HepG2 (cell line): Measurements from ENCODE around the gene BIRC5. TPM values are rescaled to one million over a fixed set of nuclear protein-coding genes. Genes with fewer than 3 reads are reported as not detected.

Experiments
- ATAC-seq: fragments of 200-7000 bp; cut with Tn5 transposase; 3 replicates; pipeline ENCODE4 v1.9.1; 2020; ENCODE audit warnings: mild to moderate bottlenecking, moderate library complexity
- BruUV-seq: library from RNA; stranded (reverse); fragments of 400-500 nt; replicated peaks from 2 replicates; lab custom pipeline; 2021; lab: Mats Ljungman, UMichigan
- CTCF ChIA-PET: fragments of 300-600 bp; formaldehyde crosslinking; extraction: SDS; loops from one replicate; lab custom pipeline; 2021; ENCODE audit warnings: low total read pairs, inconsistent platforms, low intra/inter-chr PET ratio; lab: Yijun Ruan, JAX
- POLR2A ChIA-PET: fragments of 350-600 bp; sonication (Branson Sonifier 250); formaldehyde crosslinking; loops from one replicate; lab custom pipeline; 2020; ENCODE audit warnings: antibody characterized with exemption, inconsistent platforms; lab: Yijun Ruan, JAX
- DNase-seq: peaks from one replicate; pipeline ENCODE4 v3.0.0-alpha.2; 2015; ENCODE audit warnings: low spot score
- FAIRE-seq: peaks from 3 replicates; lab custom pipeline; 2011; peaks lifted over from hg19 to GRCh38; lab: Jason Lieb, UNC
- H2AFZ ChIP-seq: one replicate; pipeline ENCODE4 v1.6.1; 2011; ENCODE audit warnings: low read length, inconsistent platforms
- H3K27ac ChIP-seq: fragments of 300-600 bp; 3 replicates; pipeline ENCODE4 v1.8.0; 2011; ENCODE audit warnings: mixed run types, mild to moderate bottlenecking, mixed read lengths, low read length, inconsistent platforms; ENCODE audit not compliant: insufficient read depth; ENCODE audit errors: extremely low read length
- H3K27me3 ChIP-seq, 2 experiments: fragments of 200-600 bp in 1 of 2; 2 replicates in 1 of 2; 3 replicates in 1 of 2; pipeline versions ENCODE4 v1.6.0 to v1.8.0; 2011; ENCODE audit warnings: low read length in 2 of 2, mild to moderate bottlenecking in 2 of 2, moderate library complexity in 2 of 2, inconsistent platforms in 1 of 2; ENCODE audit not compliant: insufficient read depth in 2 of 2, control insufficient read depth in 1 of 2
- H3K36me3 ChIP-seq, 2 experiments: fragments of 200-600 bp in 1 of 2; replicated peaks in 1 of 2; 2 replicates in 1 of 2; 3 replicates in 1 of 2; pipeline versions ENCODE4 v1.5.1 to v1.8.0; 2011; ENCODE audit warnings: low read length in 2 of 2, inconsistent platforms in 1 of 2; ENCODE audit not compliant: insufficient read depth in 2 of 2, control insufficient read depth in 1 of 2
- H3K4me1 ChIP-seq: 2 replicates; pipeline ENCODE4 v1.5.1; 2012; ENCODE audit warnings: low read length, inconsistent platforms; ENCODE audit not compliant: insufficient read depth
- H3K4me2 ChIP-seq: 2 replicates; pipeline ENCODE4 v1.6.0; 2011; ENCODE audit warnings: low read depth, low read length, inconsistent platforms
- H3K4me3 ChIP-seq, 3 experiments: fragments of 200-600 bp in 1 of 3; sonication (generic), shearing (Covaris generic) in 1 of 3; replicated peaks in 1 of 3; 2 replicates each; pipeline ENCODE4 v1.5.1; 2011 to 2016; ENCODE audit warnings: low read length in 3 of 3, inconsistent platforms in 2 of 3, low read depth in 2 of 3, mild to moderate bottlenecking in 2 of 3, control low read depth in 1 of 3, mixed read lengths in 1 of 3; ENCODE audit not compliant: insufficient read depth in 1 of 3
- H3K79me2 ChIP-seq: one replicate; pipeline ENCODE4 v1.6.1; 2011; ENCODE audit warnings: low read length, inconsistent platforms; ENCODE audit not compliant: insufficient read depth
- H3K9ac ChIP-seq: 2 replicates; pipeline ENCODE4 v1.6.0; 2011; ENCODE audit warnings: mild to moderate bottlenecking, low read depth, low read length, inconsistent platforms; ENCODE audit not compliant: insufficient read depth
- H3K9me3 ChIP-seq: 2 replicates; pipeline ENCODE4 v1.5.1; 2012; ENCODE audit warnings: mild to moderate bottlenecking, low read length
- H4K20me1 ChIP-seq: 2 replicates; pipeline ENCODE4 v1.6.0; 2011; ENCODE audit warnings: inconsistent platforms, mild to moderate bottlenecking, low read length, moderate library complexity; ENCODE audit not compliant: insufficient read depth
- BCL3 ChIP-seq: sonication (generic); formaldehyde crosslinking; IDR thresholded peaks from 2 replicates; pipeline ENCODE4 v1.5.1; 2020; ENCODE audit warnings: mild to moderate bottlenecking, missing genetic modification reagents, moderate library complexity
- BCL6 ChIP-seq: IDR thresholded peaks from 2 replicates; pipeline ENCODE4 v1.6.1; 2016; ENCODE audit warnings: missing genetic modification reagents, missing compliant biosample characterization
- CENPT ChIP-seq: sonication (generic); formaldehyde crosslinking; IDR thresholded peaks from 2 replicates; pipeline ENCODE4 v1.8.0; 2022; ENCODE audit warnings: low read depth, mild to moderate bottlenecking, moderate library complexity, missing genetic modification reagents
- CSRNP1 ChIP-seq: sonication (generic); formaldehyde crosslinking; IDR thresholded peaks from 2 replicates; pipeline ENCODE4 v1.8.1; 2023; ENCODE audit warnings: mild to moderate bottlenecking, missing genetic modification reagents
- GABPB1 ChIP-seq: IDR thresholded peaks from 2 replicates; pipeline ENCODE4 v1.6.1; 2016; ENCODE audit warnings: mild to moderate bottlenecking, missing genetic modification reagents, moderate library complexity, missing compliant biosample characterization
- HMG20A ChIP-seq: IDR thresholded peaks from 2 replicates; pipeline ENCODE4 v1.6.1; 2016; ENCODE audit warnings: borderline replicate concordance
- HNF1B ChIP-seq: sonication (generic); formaldehyde crosslinking; IDR thresholded peaks from 2 replicates; pipeline ENCODE4 v1.5.1; 2020; ENCODE audit warnings: mild to moderate bottlenecking, moderate library complexity, missing genetic modification reagents
- HOXA9 ChIP-seq: sonication (generic); formaldehyde crosslinking; IDR thresholded peaks from 2 replicates; pipeline ENCODE4 v1.8.1; 2022; ENCODE audit warnings: missing genetic modification reagents, mild to moderate bottlenecking, moderate library complexity, borderline replicate concordance
- IRX3 ChIP-seq: sonication (generic); formaldehyde crosslinking; IDR thresholded peaks from 2 replicates; pipeline ENCODE4 v1.8.1; 2023; ENCODE audit warnings: mild to moderate bottlenecking, low read depth, missing genetic modification reagents, borderline replicate concordance
- PAWR ChIP-seq: sonication (generic); formaldehyde crosslinking; IDR thresholded peaks from 2 replicates; pipeline ENCODE4 v1.4.0; 2020; ENCODE audit warnings: missing genetic modification reagents, mild to moderate bottlenecking, borderline replicate concordance
- PHB2 ChIP-seq: fragments of 450-650 bp; IDR thresholded peaks from 2 replicates; pipeline ENCODE4 v1.6.1; 2018; ENCODE audit not compliant: partially characterized antibody
- POLR2A ChIP-seq, 2 experiments: IDR thresholded peaks; 2 replicates each; pipeline ENCODE4 v1.6.1; 2011; ENCODE audit warnings: low read depth in 2 of 2, low read length in 2 of 2, mild to moderate bottlenecking in 1 of 2, moderate library complexity in 1 of 2; ENCODE audit not compliant: insufficient read depth in 1 of 2
- TCF7L2 ChIP-seq: IDR thresholded peaks from 2 replicates; pipeline ENCODE4 v1.6.1; 2011; ENCODE audit warnings: mild to moderate bottlenecking, low read depth, low read length, moderate library complexity
- ZBTB43 ChIP-seq: sonication (generic); formaldehyde crosslinking; conservative IDR thresholded peaks from 2 replicates; pipeline ENCODE4 v1.4.0; 2020; ENCODE audit warnings: missing genetic modification reagents
- ZNF232 ChIP-seq: sonication (generic); formaldehyde crosslinking; IDR thresholded peaks from 2 replicates; pipeline ENCODE4 v1.4.0; 2020; ENCODE audit warnings: missing genetic modification reagents, borderline replicate concordance
- ZNF253 ChIP-seq: sonication (generic); formaldehyde crosslinking; IDR thresholded peaks from 2 replicates; pipeline ENCODE4 v1.8.0; 2022; ENCODE audit warnings: mild to moderate bottlenecking, missing genetic modification reagents, borderline replicate concordance
- ZNF446 ChIP-seq: sonication (generic); formaldehyde crosslinking; IDR thresholded peaks from 2 replicates; pipeline ENCODE4 v1.5.0; 2020; ENCODE audit warnings: mild to moderate bottlenecking, missing genetic modification reagents
- ZNF503 ChIP-seq: sonication (generic); formaldehyde crosslinking; IDR thresholded peaks from 2 replicates; pipeline ENCODE4 v1.4.0; 2020; ENCODE audit warnings: missing genetic modification reagents
- WGBS: methylation state at CpG from one replicate; pipeline ENCODE4 v1.1.6; 2017; ENCODE audit warnings: low lambda C conversion rate; 5-methylcytosine and 5-hydroxymethylcytosine counted together
- in situ Hi-C: cut with HindIII; loops from 2 replicates; pipeline ENCODE4 v1.10.0; 2017; ENCODE audit warnings: low pct_unique_long_range_greater_than_20kb; ENCODE audit not compliant: extremely low pct_ligation_motif_present
- intact Hi-C: fragments of 100-400 bp; cut with micrococcal nuclease; formaldehyde crosslinking; loops from one replicate; pipeline ENCODE4 v1.10.0; 2022; ENCODE audit not compliant: unreplicated experiment
- polyA plus RNA-seq, 8 experiments: library from polyadenylated mRNA; depleted of rRNA in 3 of 8; stranded (reverse) in 7 of 8; unstranded in 1 of 8; fragments of >200 nt; fragmentation: Illumina TruSeq in 4 of 8; extraction: Trizol in 4 of 8; gene quantifications; 2 replicates each; pipeline versions ENCODE4 v1.2.1 to v1.2.3, GENCODE V29; 2011 to 2016; ENCODE audit warnings: low read depth in 4 of 8, missing spikeins in 1 of 8, mixed read lengths in 1 of 8; ENCODE audit not compliant: insufficient read depth in 1 of 8
- total RNA-seq, 5 experiments: library from RNA; depleted of rRNA; stranded (reverse); fragments of >200 nt; fragmentation: Illumina TruSeq; extraction: Trizol; gene quantifications; 2 replicates each; pipeline ENCODE4 v1.2.3, GENCODE V29; 2016; ENCODE audit warnings: low read depth in 1 of 5

Gene BIRC5
- total and polyA plus RNA-seq, 2 of the 13 experiments (the other 11 are each of a cell fraction or from before 2014, with no cell fraction given): 30.3 to 135 TPM

- no peak for TF ChIP-seq HNF1B (CRISPR knock-in tag)
- TF ChIP-seq ZNF446 (CRISPR knock-in tag): no peak
- no peak for TF ChIP-seq CSRNP1
- no peak for TF ChIP-seq IRX3
- TF ChIP-seq ZNF232 (CRISPR knock-in tag): no peak
- no peak for TF ChIP-seq ZBTB43 (CRISPR knock-in tag)
- TF ChIP-seq ZNF253: no peak
- no peak for TF ChIP-seq HMG20A
- no peak for TF ChIP-seq PHB2
Measured at GRCh38 chr17:78223061-78223460, 9.0 kb downstream of the BIRC5 start (continued).

GRCh38 chr17:78223765-78224164 lies 9.7 kb downstream of the BIRC5 start:
- peaks cover 2 to 11% of the 10 kb centered on the region in 2 experiments; a peak in 4 of 5 replicates for H3K27me3 ChIP-seq
- ChIA-PET CTCF (no interaction called here), POLR2A (no interaction called here)
- no peaks in the 10 kb centered on the region for H4K20me1 ChIP-seq
- FAIRE-seq: no peak
- DNase-seq: no peak
- WGBS: 91% methylated on average over 3 of the region's 3 CpGs
- H3K4me2 ChIP-seq: no peak overlapping the region
- H2AFZ ChIP-seq: no peak overlapping the region
- peaks cover 24 to 46% of the 10 kb centered on the region in 2 experiments for H3K36me3 ChIP-seq
- intact Hi-C loops: no loop called here
- no peaks in the 10 kb centered on the region for H3K9me3 ChIP-seq
- no peak overlapping the region for H3K27ac ChIP-seq
- H3K79me2 ChIP-seq: peaks cover 3% of the 10 kb centered on the region
- H3K4me1 ChIP-seq: no peaks in the 10 kb centered on the region
- no TSS peak for BruUV-seq
- no peak overlapping the region for H3K9ac ChIP-seq
- H3K4me3 ChIP-seq: no peak overlapping the region
- in situ Hi-C loops: no loop called here
- TF ChIP-seq CENPT (CRISPR knock-in tag): no peak
- TF ChIP-seq GABPB1 (CRISPR knock-in tag): no peak
- no peak for TF ChIP-seq ZNF503
- TF ChIP-seq HOXA9 (CRISPR knock-in tag): no peak
- no peak for TF ChIP-seq BCL6
- no peak for TF ChIP-seq BCL3
- no peak for TF ChIP-seq TCF7L2
- no peak for TF ChIP-seq PAWR (CRISPR knock-in tag)
- 0 out of 4 replicates have a peak, but pooled peaks of 1 of the 2 experiments have one; percentile 40 for TF ChIP-seq POLR2A (IDR thresholded peaks at IDR 0.05; ENCODE audit: insufficient read depth in 1 of 2, low read depth in 2 of 2, low read length in 2 of 2)
- no peak for ATAC-seq
